HepG2 (cell line): Measurements from ENCODE around the gene TMEM143. TPM values are rescaled to one million over a fixed set of nuclear protein-coding genes. Genes with fewer than 3 reads are reported as not detected.

Experiments
- HOXA7 ChIP-seq: sonication (generic); formaldehyde crosslinking; IDR thresholded peaks from 2 replicates; pipeline ENCODE4 v1.8.1; 2022; ENCODE audit warnings: mild to moderate bottlenecking, missing genetic modification reagents, moderate library complexity
- MEF2D ChIP-seq: sonication (generic); formaldehyde crosslinking; IDR thresholded peaks from 2 replicates; pipeline ENCODE4 v1.5.1; 2020; ENCODE audit warnings: mild to moderate bottlenecking, missing genetic modification reagents
- NBN ChIP-seq: fragments of 450-650 bp; conservative IDR thresholded peaks from 2 replicates; pipeline ENCODE4 v1.6.1; 2017
- RERE ChIP-seq: IDR thresholded peaks from 2 replicates; pipeline ENCODE4 v1.6.1; 2016; ENCODE audit warnings: low read depth, missing genetic modification reagents, missing compliant biosample characterization
- SALL2 ChIP-seq: sonication (generic); formaldehyde crosslinking; IDR thresholded peaks from 2 replicates; pipeline ENCODE4 v1.8.1; 2023; ENCODE audit warnings: mild to moderate bottlenecking, missing genetic modification reagents, inconsistent platforms
- SRF ChIP-seq: IDR thresholded peaks from 2 replicates; pipeline ENCODE4 v1.6.1; 2011; ENCODE audit warnings: mild to moderate bottlenecking, low read depth, low read length, moderate library complexity
- ZBTB46 ChIP-seq: sonication (generic); formaldehyde crosslinking; IDR thresholded peaks from 2 replicates; pipeline ENCODE4 v1.4.0; 2020; ENCODE audit warnings: mild to moderate bottlenecking, missing genetic modification reagents, borderline replicate concordance
- ZKSCAN1 ChIP-seq: fragments of 150-350 bp; IDR thresholded peaks from 2 replicates; pipeline ENCODE4 v1.6.1; 2014; ENCODE audit warnings: low read length
- ZNF24 ChIP-seq: fragments of 450-650 bp; IDR thresholded peaks from 2 replicates; pipeline ENCODE4 v1.6.1; 2017; ENCODE audit warnings: antibody characterized with exemption, mild to moderate bottlenecking
- ZNF281 ChIP-seq: sonication (generic); formaldehyde crosslinking; IDR thresholded peaks from 2 replicates; pipeline ENCODE4 v1.4.0; 2020; ENCODE audit warnings: missing genetic modification reagents, borderline replicate concordance
- ZNF3 ChIP-seq: IDR thresholded peaks from 2 replicates; pipeline ENCODE4 v1.7.0; 2017; ENCODE audit warnings: inconsistent platforms
- ZNF33B ChIP-seq: sonication (generic); formaldehyde crosslinking; IDR thresholded peaks from 2 replicates; pipeline ENCODE4 v1.5.1; 2020; ENCODE audit warnings: mild to moderate bottlenecking, missing genetic modification reagents
- ZNF589 ChIP-seq: sonication (generic); formaldehyde crosslinking; conservative IDR thresholded peaks from 2 replicates; pipeline ENCODE4 v1.8.0; 2022; ENCODE audit warnings: mild to moderate bottlenecking, moderate library complexity, missing genetic modification reagents
- ZNF691 ChIP-seq: sonication (generic); formaldehyde crosslinking; IDR thresholded peaks from 2 replicates; pipeline ENCODE4 v1.4.0; 2020; ENCODE audit warnings: missing genetic modification reagents, low read depth, mild to moderate bottlenecking, borderline replicate concordance
- ZNF710 ChIP-seq: sonication (generic); formaldehyde crosslinking; IDR thresholded peaks from 2 replicates; pipeline ENCODE4 v1.5.0; 2020; ENCODE audit warnings: mild to moderate bottlenecking, missing genetic modification reagents, borderline replicate concordance
- polyA plus RNA-seq, 8 experiments: library from polyadenylated mRNA; depleted of rRNA in 3 of 8; stranded (reverse) in 7 of 8; unstranded in 1 of 8; fragments of >200 nt; fragmentation: Illumina TruSeq in 4 of 8; extraction: Trizol in 4 of 8; gene quantifications; 2 replicates each; pipeline versions ENCODE4 v1.2.1 to v1.2.3, GENCODE V29; 2011 to 2016; ENCODE audit warnings: low read depth in 4 of 8, missing spikeins in 1 of 8, mixed read lengths in 1 of 8; ENCODE audit not compliant: insufficient read depth in 1 of 8
- total RNA-seq, 5 experiments: library from RNA; depleted of rRNA; stranded (reverse); fragments of >200 nt; fragmentation: Illumina TruSeq; extraction: Trizol; gene quantifications; 2 replicates each; pipeline ENCODE4 v1.2.3, GENCODE V29; 2016; ENCODE audit warnings: low read depth in 1 of 5

The TMEM143 gene
- total and polyA plus RNA-seq, 2 of the 13 experiments (the other 11 are each of a cell fraction or from before 2014, with no cell fraction given) = 7.7 to 11.3 TPM

DNA sequence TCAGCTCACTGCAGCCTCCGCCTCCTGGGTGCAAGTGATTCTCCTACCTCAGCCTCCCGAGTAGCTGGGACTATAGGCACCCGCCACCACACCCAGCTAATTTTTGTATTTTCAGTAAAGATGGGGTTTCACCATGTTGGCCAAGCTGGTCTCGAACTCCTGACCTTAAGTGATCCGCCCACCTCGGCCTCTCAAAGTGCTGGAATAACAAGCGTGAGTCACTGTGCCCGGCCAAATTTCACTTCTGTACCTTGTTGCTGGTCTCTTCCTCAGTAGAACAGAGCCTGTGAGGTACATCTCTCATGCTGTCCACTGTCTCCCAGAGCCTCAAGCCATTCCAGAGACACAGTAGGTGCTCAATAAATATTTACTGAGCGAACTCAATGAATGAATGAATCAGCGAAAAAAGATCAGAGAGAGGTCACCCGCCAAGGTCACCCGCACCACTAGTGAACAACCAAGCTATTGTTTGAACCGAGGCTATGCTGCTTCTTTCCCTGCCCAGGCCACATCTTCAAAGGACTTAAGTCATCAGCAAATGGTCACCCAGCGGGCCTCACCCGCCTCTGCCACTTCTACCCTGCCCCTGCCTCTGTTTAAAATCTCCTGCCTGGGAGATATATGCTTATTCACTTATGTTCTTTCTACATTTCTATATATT is 9.3 kb downstream of the TMEM143 start (continued):
- peak; percentile 98 for TF ChIP-seq ZNF691
- no peak for TF ChIP-seq SALL2 (CRISPR knock-in tag)
- peak; percentile 94 for TF ChIP-seq ZNF24
- peak; percentile 93 for TF ChIP-seq ZNF3 (CRISPR knock-in tag)
- peak; percentile 32; the same call in 1 of the 2 replicates for TF ChIP-seq ZNF281 (CRISPR knock-in tag)
- no peak for TF ChIP-seq SRF
- TF ChIP-seq ZNF589 (CRISPR knock-in tag) = peak; percentile 54; the same call in 1 of the 2 replicates
- TF ChIP-seq MEF2D (CRISPR knock-in tag) = peak; percentile 72; the same call in 1 of the 2 replicates
- 0 out of 2 replicates have a peak, but pooled peaks have one; percentile 49 for TF ChIP-seq ZNF33B (CRISPR knock-in tag)
- TF ChIP-seq HOXA7 (CRISPR knock-in tag) = no peak
- TF ChIP-seq RERE (CRISPR knock-in tag) = peak; percentile 89
- no peak for TF ChIP-seq NBN
- peak; percentile 98 for TF ChIP-seq ZKSCAN1
- no peak for TF ChIP-seq ZBTB46
- peak; percentile 96 for TF ChIP-seq ZNF710 (CRISPR knock-in tag)
